Measurements from ENCODE around the gene EPHA6. TPM values are rescaled to one million over a fixed set of nuclear protein-coding genes. Genes with fewer than 3 reads are reported as not detected.

Gene EPHA6
- total and polyA plus RNA-seq, 7 experiments from 2014 or later, result not detected

DNA sequence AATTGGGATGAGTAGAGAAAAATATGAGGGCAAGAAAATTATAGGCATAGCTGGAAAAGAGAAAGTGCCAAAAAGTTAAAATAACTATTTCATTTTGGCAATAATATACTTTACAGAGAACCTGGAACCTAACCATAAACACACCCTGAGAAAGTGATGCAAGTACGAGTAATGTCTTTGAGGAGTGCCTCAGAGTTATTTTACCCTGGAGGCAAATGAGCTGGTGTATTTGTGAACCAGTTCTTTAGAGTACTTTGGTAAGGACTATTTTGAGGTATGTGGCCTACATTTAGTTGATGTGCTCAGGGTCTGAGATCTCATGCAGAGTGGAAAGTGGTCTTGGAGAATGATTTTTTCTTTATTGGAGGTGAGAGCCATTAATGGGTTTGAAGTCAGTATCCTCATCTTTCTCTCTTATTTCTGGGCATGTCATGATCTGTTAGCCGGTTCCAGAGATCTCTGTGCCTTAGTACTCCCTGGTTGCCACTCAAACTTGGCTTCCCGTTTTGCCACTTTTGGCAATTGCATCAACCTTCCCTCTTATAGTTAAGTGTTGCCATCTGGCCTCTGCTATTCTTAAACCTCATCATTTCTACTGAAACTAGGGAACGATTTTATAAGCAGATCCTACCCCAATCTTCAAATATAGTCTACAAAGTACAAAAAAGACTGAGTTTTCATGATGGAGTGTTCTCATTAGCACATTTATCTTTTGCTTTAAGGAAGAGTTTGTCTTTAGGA is 145.7 kb downstream of the EPHA6 start:
- intact Hi-C loops (cut with micrococcal nuclease), result no loop called here
- DNase-seq (no peak), ATAC-seq (no peak)
- Histone ChIP-seq H3K4me1 (ENCODE audit: control insufficient read depth in 2 of 2, insufficient read depth in 2 of 2, low read length in 2 of 2) (no peaks in the 10 kb centered on the region), H3K4me3 (ENCODE audit: low read length) (no peak overlapping the region), H3K36me3 (ENCODE audit: control insufficient read depth in 2 of 3, insufficient read depth in 3 of 3, low read length in 3 of 3) (no peaks in the 10 kb centered on the region), H3K9me3 (ENCODE audit: control insufficient read depth in 2 of 3, low read length in 3 of 3) (no peaks in the 10 kb centered on the region), H3K27me3 (ENCODE audit: control insufficient read depth in 2 of 2, insufficient read depth in 2 of 2, low read length in 2 of 2) (no peaks in the 10 kb centered on the region), H3K27ac (ENCODE audit: low read depth, low read length) (no peak overlapping the region)
- Mint-ChIP-seq H3K27ac (no peak overlapping the region), H3K36me3 (no peaks in the 10 kb centered on the region), H3K4me3 (no peak overlapping the region), H3K27me3 (no peaks in the 10 kb centered on the region), H3K9me3 (peaks cover 0 to 16% (median 0%) of the 10 kb centered on the region in 11 donors), H3K4me1 (no peaks in the 10 kb centered on the region)
- ChIA-PET CTCF (no interaction called here), POLR2A (no interaction called here)

DNA sequence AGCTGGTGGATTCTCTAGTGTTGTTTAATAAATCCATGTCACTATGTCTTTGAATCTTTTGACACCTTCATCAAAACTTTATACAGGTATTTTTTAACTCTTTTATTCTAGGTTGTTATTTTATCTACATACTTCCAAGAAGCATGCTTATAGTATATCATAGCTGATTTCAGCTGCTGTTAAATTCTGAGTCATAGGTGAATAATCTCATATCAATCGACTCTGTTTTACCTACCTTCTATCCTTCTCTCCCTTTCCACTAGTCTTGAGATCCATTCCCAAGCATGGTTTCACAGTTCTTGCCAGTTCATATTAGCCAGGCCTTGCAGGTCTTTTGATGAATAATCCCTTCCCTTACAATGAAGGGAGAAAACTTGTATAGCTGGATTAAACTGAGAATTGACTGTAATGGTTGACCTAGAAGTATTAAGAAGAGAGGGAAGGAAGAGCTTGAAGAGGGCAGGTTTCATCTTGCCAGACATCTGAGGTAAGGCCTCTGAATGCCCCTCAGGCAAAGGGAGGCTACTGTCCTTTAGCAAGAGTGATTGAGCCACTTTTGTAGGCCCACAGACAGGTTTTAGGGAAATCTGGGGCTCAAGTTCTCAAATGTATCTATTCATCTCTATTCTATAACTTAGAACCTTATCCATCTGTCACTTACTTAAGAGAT is 146.4 kb downstream of the EPHA6 start:
- Mint-ChIP-seq H3K4me3 (no peak overlapping the region), H3K27me3 (no peaks in the 10 kb centered on the region), H3K36me3 (no peaks in the 10 kb centered on the region), H3K4me1 (no peaks in the 10 kb centered on the region), H3K27ac (no peak overlapping the region), H3K9me3 (peaks cover 0 to 16% (median 0%) of the 10 kb centered on the region in 11 donors)
- H3K27me3 ChIP-seq (ENCODE audit: control insufficient read depth in 2 of 2, insufficient read depth in 2 of 2, low read length in 2 of 2), result no peaks in the 10 kb centered on the region
- no peak for DNase-seq
- intact Hi-C loops (cut with micrococcal nuclease), result no loop called here
- no peaks in the 10 kb centered on the region for H3K4me1 ChIP-seq (ENCODE audit: control insufficient read depth in 2 of 2, insufficient read depth in 2 of 2, low read length in 2 of 2)
- no peak for ATAC-seq
- H3K36me3 ChIP-seq (ENCODE audit: control insufficient read depth in 2 of 3, insufficient read depth in 3 of 3, low read length in 3 of 3), result no peaks in the 10 kb centered on the region
- ChIA-PET CTCF (no interaction called here), POLR2A (no interaction called here)
- H3K4me3 ChIP-seq (ENCODE audit: low read length), result no peak overlapping the region
- H3K27ac ChIP-seq (ENCODE audit: low read depth, low read length), result no peak overlapping the region
- H3K9me3 ChIP-seq (ENCODE audit: control insufficient read depth in 2 of 3, low read length in 3 of 3), result no peaks in the 10 kb centered on the region

DNA sequence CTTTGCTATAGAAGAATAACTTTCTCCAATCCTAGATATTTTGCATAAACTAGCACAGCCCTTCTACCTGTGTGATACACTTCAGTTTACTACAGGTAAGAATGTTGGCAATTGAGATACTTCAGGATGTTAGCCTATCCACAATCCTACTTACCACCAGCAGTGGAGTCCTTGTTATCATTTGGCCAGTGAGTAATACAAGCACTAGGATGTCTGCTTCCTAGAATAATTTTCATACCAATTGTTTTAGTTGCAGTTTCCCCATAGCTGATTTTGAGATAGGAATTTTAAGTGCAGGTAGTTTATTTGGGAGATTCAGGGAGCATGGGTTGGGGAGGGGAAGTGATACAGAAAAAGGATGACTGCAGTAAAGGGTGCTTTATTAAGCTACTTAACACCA is 147.2 kb downstream of the EPHA6 start:
- CTCF ChIA-PET, result no interaction called here
- no peak overlapping the region for H3K27ac Mint-ChIP-seq

DNA sequence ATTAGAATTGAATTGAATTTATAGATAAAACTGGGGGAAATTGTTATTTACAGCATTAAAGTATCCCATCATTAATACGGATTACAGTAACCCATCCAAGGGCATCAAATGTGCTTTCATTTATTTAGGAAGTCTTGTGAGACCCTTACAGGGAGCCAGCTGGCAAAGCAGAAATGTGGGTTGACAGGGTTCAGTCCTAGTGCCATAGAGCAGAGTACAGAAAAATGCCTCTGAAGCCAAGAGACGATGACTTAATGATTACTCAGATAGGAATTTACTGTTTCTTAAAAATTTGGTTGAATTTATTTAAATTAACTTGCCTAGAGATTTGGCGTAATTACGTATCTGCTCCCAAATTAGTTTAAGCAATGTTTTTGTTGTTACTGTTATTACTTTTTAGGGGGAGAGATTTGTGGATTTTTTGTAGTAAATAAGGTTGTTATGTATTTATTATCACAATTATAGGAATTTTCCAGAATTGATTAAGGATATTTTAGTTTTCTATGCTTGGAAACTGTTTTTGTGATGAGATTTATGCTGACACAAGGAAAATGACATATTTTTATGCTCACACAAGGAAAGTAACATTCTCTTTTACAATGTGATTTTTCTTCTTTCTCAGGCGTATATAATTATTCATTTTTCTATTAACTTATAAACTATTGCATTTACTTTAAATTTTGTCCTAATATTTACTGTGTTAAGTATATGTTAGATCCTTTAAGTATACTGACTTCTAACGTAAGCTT is 152.0 kb downstream of the EPHA6 start:
- intact Hi-C loops (cut with micrococcal nuclease), result no loop called here
- no peaks in the 10 kb centered on the region for H3K36me3 Mint-ChIP-seq
- H3K4me1 Mint-ChIP-seq, result no peaks in the 10 kb centered on the region
- DNase-seq, result no peak
- H3K4me1 ChIP-seq (ENCODE audit: control insufficient read depth in 2 of 2, insufficient read depth in 2 of 2, low read length in 2 of 2), result no peaks in the 10 kb centered on the region
- H3K9me3 Mint-ChIP-seq, result peaks cover 0 to 10% (median 0%) of the 10 kb centered on the region in 11 donors
- no peaks in the 10 kb centered on the region for H3K36me3 ChIP-seq (ENCODE audit: control insufficient read depth in 2 of 3, insufficient read depth in 3 of 3, low read length in 3 of 3)
- CTCF ChIA-PET, result no interaction called here
- H3K27ac ChIP-seq (ENCODE audit: low read depth, low read length), result no peak overlapping the region
- no peak overlapping the region for H3K4me3 ChIP-seq (ENCODE audit: low read length)
- ATAC-seq, result no peak
- no peaks in the 10 kb centered on the region for H3K9me3 ChIP-seq (ENCODE audit: control insufficient read depth in 2 of 3, low read length in 3 of 3)
- no peaks in the 10 kb centered on the region for H3K27me3 Mint-ChIP-seq
- POLR2A ChIA-PET, result no interaction called here
- H3K27me3 ChIP-seq (ENCODE audit: control insufficient read depth in 2 of 2, insufficient read depth in 2 of 2, low read length in 2 of 2), result no peaks in the 10 kb centered on the region
- no peak overlapping the region for H3K27ac Mint-ChIP-seq
- H3K4me3 Mint-ChIP-seq, result no peak overlapping the region

More for the DNA sequence above, 147.2 kb downstream of the EPHA6 start:
- intact Hi-C loops (cut with micrococcal nuclease), result no loop called here
- Histone ChIP-seq H3K4me3 (ENCODE audit: low read length) (no peak overlapping the region), H3K9me3 (ENCODE audit: control insufficient read depth in 2 of 3, low read length in 3 of 3) (no peaks in the 10 kb centered on the region), H3K27ac (ENCODE audit: low read depth, low read length) (no peak overlapping the region), H3K36me3 (ENCODE audit: control insufficient read depth in 2 of 3, insufficient read depth in 3 of 3, low read length in 3 of 3) (no peaks in the 10 kb centered on the region), H3K27me3 (ENCODE audit: control insufficient read depth in 2 of 2, insufficient read depth in 2 of 2, low read length in 2 of 2) (no peaks in the 10 kb centered on the region), H3K4me1 (ENCODE audit: control insufficient read depth in 2 of 2, insufficient read depth in 2 of 2, low read length in 2 of 2) (no peaks in the 10 kb centered on the region)
- Mint-ChIP-seq H3K27me3 (no peaks in the 10 kb centered on the region), H3K36me3 (no peaks in the 10 kb centered on the region), H3K9me3 (peaks cover 0 to 11% (median 0%) of the 10 kb centered on the region in 11 donors), H3K4me3 (no peak overlapping the region), H3K4me1 (no peaks in the 10 kb centered on the region)
- POLR2A ChIA-PET, result no interaction called here
- ATAC-seq (no peak), DNase-seq (no peak)

DNA sequence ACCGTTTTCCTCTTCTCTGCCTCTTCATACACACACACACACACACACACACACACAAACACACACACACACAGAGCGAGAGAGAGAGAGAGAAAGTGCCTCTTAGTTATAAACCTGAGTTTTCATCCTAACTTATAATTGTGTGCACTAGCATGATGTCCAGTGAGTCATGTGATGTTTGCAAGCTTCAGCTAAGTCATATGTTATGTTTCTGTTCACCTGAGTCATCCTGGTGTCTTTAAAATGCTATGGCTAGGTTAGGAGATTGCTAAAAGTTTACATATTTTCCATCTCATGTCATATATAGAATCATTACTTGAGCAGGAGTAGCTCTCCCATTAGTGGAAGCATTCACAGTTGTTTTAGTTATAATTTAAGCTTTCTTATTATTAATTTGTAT is 155.8 kb downstream of the EPHA6 start:
- DNase-seq, result no peak
- intact Hi-C loops (cut with micrococcal nuclease), result no loop called here
- Mint-ChIP-seq H3K27ac (no peak overlapping the region), H3K4me3 (no peak overlapping the region), H3K27me3 (no peaks in the 10 kb centered on the region), H3K9me3 (peaks cover 0 to 4% (median 0%) of the 10 kb centered on the region in 11 donors), H3K4me1 (no peaks in the 10 kb centered on the region), H3K36me3 (no peaks in the 10 kb centered on the region)
- ATAC-seq, result no peak
- no peaks in the 10 kb centered on the region for H3K9me3 ChIP-seq (ENCODE audit: control insufficient read depth in 2 of 3, low read length in 3 of 3)
- no peak overlapping the region for H3K4me3 ChIP-seq (ENCODE audit: low read length)
- H3K36me3 ChIP-seq (ENCODE audit: control insufficient read depth in 2 of 3, insufficient read depth in 3 of 3, low read length in 3 of 3), result no peaks in the 10 kb centered on the region
- ChIA-PET POLR2A (no interaction called here), CTCF (no interaction called here)
- H3K27ac ChIP-seq (ENCODE audit: low read depth, low read length), result no peak overlapping the region
- H3K27me3 ChIP-seq (ENCODE audit: control insufficient read depth in 2 of 2, insufficient read depth in 2 of 2, low read length in 2 of 2), result no peaks in the 10 kb centered on the region
- no peaks in the 10 kb centered on the region for H3K4me1 ChIP-seq (ENCODE audit: control insufficient read depth in 2 of 2, insufficient read depth in 2 of 2, low read length in 2 of 2)

DNA sequence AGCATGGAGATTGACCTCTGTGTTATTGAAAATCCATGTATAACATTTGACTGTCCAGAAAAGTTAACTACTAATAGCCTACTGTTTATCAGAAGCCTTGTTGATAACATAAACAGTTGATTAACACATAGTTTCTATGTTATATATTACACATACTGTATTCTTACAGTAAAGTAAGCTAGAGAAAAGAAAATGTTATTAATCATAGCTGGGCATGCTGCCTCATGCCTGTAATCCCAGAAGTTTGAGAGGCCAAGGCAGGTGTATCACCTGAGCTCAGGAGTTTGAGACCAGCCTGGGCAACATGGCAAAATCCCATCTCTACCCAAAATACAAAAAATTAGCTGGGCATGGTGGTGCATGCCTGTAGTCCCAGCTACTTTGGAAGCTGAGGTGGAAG is 163.3 kb downstream of the EPHA6 start:
- Mint-ChIP-seq H3K27me3 (no peaks in the 10 kb centered on the region), H3K9me3 (peaks cover 0 to 15% (median 2%) of the 10 kb centered on the region in 11 donors), H3K27ac (no peak overlapping the region), H3K4me3 (no peak overlapping the region), H3K4me1 (no peaks in the 10 kb centered on the region), H3K36me3 (no peaks in the 10 kb centered on the region)
- ChIA-PET CTCF (no interaction called here), POLR2A (no interaction called here)
- no peak overlapping the region for H3K4me3 ChIP-seq (ENCODE audit: low read length)
- no peak for DNase-seq
- H3K4me1 ChIP-seq (ENCODE audit: control insufficient read depth in 2 of 2, insufficient read depth in 2 of 2, low read length in 2 of 2), result no peaks in the 10 kb centered on the region
- no peaks in the 10 kb centered on the region for H3K36me3 ChIP-seq (ENCODE audit: control insufficient read depth in 2 of 3, insufficient read depth in 3 of 3, low read length in 3 of 3)
- intact Hi-C loops (cut with micrococcal nuclease), result no loop called here
- no peak for ATAC-seq
- no peak overlapping the region for H3K27ac ChIP-seq (ENCODE audit: low read depth, low read length)
- no peaks in the 10 kb centered on the region for H3K27me3 ChIP-seq (ENCODE audit: control insufficient read depth in 2 of 2, insufficient read depth in 2 of 2, low read length in 2 of 2)
- H3K9me3 ChIP-seq (ENCODE audit: control insufficient read depth in 2 of 3, low read length in 3 of 3), result no peaks in the 10 kb centered on the region

All from naive thymus-derived CD4-positive, alpha-beta T cell (primary cell).